H1 (cell line): ENCODE data around the gene TNS1. TPM values are rescaled to one million over a fixed set of nuclear protein-coding genes. Genes with fewer than 3 reads are reported as not detected.

Experiments
- CTCF ChIA-PET: fragments of 300-600 bp; sonication (Branson Sonifier 250); formaldehyde crosslinking; loops from one replicate; lab custom pipeline; 2021; ENCODE audit not compliant: partially characterized antibody; lab: Charles Lee
- POLR2A ChIA-PET: fragments of 300-600 bp; sonication (Branson Sonifier 250); formaldehyde crosslinking; loops from one replicate; lab custom pipeline; 2021; ENCODE audit warnings: inconsistent platforms; ENCODE audit not compliant: partially characterized antibody; lab: Charles Lee
- DNase-seq, 2 experiments: peaks; one replicate each; pipeline versions ENCODE4 v3.0.0 to v3.0.0-alpha.2; 2010 to 2022; ENCODE audit warnings: low spot score in 2 of 2, low read depth in 1 of 2, mixed read lengths in 1 of 2
- FAIRE-seq: peaks from 2 replicates; lab custom pipeline; 2011; peaks lifted over from hg19 to GRCh38; lab: Jason Lieb, UNC
- H2AFZ ChIP-seq: 2 replicates; pipeline ENCODE4 v1.8.1; 2012; ENCODE audit warnings: low read length, inconsistent platforms
- H2AK5ac ChIP-seq: 2 replicates; pipeline ENCODE4 v1.6.1; 2013; ENCODE audit warnings: low read depth, low read length
- H2BK120ac ChIP-seq: replicated peaks from 2 replicates; pipeline ENCODE3; 2013; ENCODE audit warnings: low read depth, low read length, inconsistent platforms
- H2BK12ac ChIP-seq: 2 replicates; pipeline ENCODE4 v1.6.1; 2013; ENCODE audit warnings: low read depth, low read length
- H2BK15ac ChIP-seq: 2 replicates; pipeline ENCODE4 v1.6.1; 2013; ENCODE audit warnings: low read length
- H2BK20ac ChIP-seq: 2 replicates; pipeline ENCODE4 v1.6.1; 2013; ENCODE audit warnings: low read length
- H2BK5ac ChIP-seq: 2 replicates; pipeline ENCODE4 v1.6.1; 2013; ENCODE audit warnings: low read depth, low read length
- H3K14ac ChIP-seq: 2 replicates; pipeline ENCODE4 v1.6.1; 2013; ENCODE audit warnings: inconsistent platforms; ENCODE audit not compliant: insufficient read length
- H3K18ac ChIP-seq: 2 replicates; pipeline ENCODE4 v1.6.1; 2013; ENCODE audit warnings: low read length; ENCODE audit errors: extremely low read depth
- H3K23ac ChIP-seq: 2 replicates; pipeline ENCODE4 v1.6.1; 2013; ENCODE audit warnings: inconsistent platforms; ENCODE audit not compliant: insufficient read length
- H3K23me2 ChIP-seq: 2 replicates; pipeline ENCODE4 v1.6.1; 2013; ENCODE audit warnings: low read depth, low read length
- H3K27ac ChIP-seq: 2 replicates; pipeline ENCODE4 v1.6.1; 2011; ENCODE audit warnings: low read depth, low read length, inconsistent platforms
- H3K27me3 ChIP-seq, 4 experiments: replicated peaks in 1 of 4; 1 replicate in 1 of 4; 2 replicates in 3 of 4; pipeline versions ENCODE4 v1.6.1 to v1.8.1; 2011 to 2013; ENCODE audit warnings: low read length in 3 of 4, mild to moderate bottlenecking in 3 of 4, inconsistent platforms in 2 of 4, mixed read lengths in 2 of 4, moderate library complexity in 1 of 4; ENCODE audit not compliant: control insufficient read depth in 3 of 4, insufficient read depth in 3 of 4; ENCODE audit errors: extremely low read depth in 1 of 4
- H3K36me3 ChIP-seq, 4 experiments: 2 replicates each; pipeline versions ENCODE4 v1.6.1 to v1.8.1; 2011 to 2013; ENCODE audit warnings: mild to moderate bottlenecking in 4 of 4, low read length in 3 of 4, moderate library complexity in 2 of 4, control low read depth in 1 of 4, inconsistent platforms in 1 of 4; ENCODE audit not compliant: insufficient read depth in 4 of 4, control insufficient read depth in 2 of 4
- H3K4ac ChIP-seq: replicated peaks from 2 replicates; pipeline ENCODE3; 2013; ENCODE audit warnings: low read length, low read depth, mixed read lengths, inconsistent platforms; ENCODE audit not compliant: insufficient read length
- H3K4me1 ChIP-seq, 4 experiments: replicated peaks in 1 of 4; 1 replicate in 1 of 4; 2 replicates in 3 of 4; pipeline versions ENCODE4 v1.6.1 to v1.8.1; 2011 to 2013; ENCODE audit warnings: low read length in 3 of 4, inconsistent platforms in 2 of 4, mixed read lengths in 1 of 4; ENCODE audit not compliant: insufficient read depth in 4 of 4, control insufficient read depth in 3 of 4
- H3K4me2 ChIP-seq, 2 experiments: 2 replicates each; pipeline versions ENCODE4 v1.6.1 to v1.8.1; 2011 to 2013; ENCODE audit warnings: low read depth in 2 of 2, low read length in 2 of 2, control low read depth in 1 of 2, inconsistent platforms in 1 of 2, mild to moderate bottlenecking in 1 of 2; ENCODE audit not compliant: insufficient read depth in 1 of 2
- H3K4me3 ChIP-seq, 4 experiments: fragments of 200-600, 300-600 bp in 1 of 4; sonication (generic), shearing (Covaris generic), sonication (Bioruptor Twin) in 1 of 4; 2 replicates each; pipeline versions ENCODE4 v1.5.1 to v1.8.1; 2011 to 2016; ENCODE audit warnings: low read length in 4 of 4, low read depth in 3 of 4, control low read depth in 2 of 4, inconsistent platforms in 2 of 4, mild to moderate bottlenecking in 2 of 4, mixed read lengths in 1 of 4, moderate library complexity in 1 of 4; ENCODE audit not compliant: insufficient read depth in 2 of 4; ENCODE audit errors: extremely low read depth in 1 of 4
- H3K56ac ChIP-seq: replicated peaks from 2 replicates; pipeline ENCODE3; 2013; ENCODE audit warnings: low read depth, mild to moderate bottlenecking, mixed read lengths, low read length, inconsistent platforms; ENCODE audit not compliant: insufficient read length
- H3K79me1 ChIP-seq: 2 replicates; pipeline ENCODE4 v1.6.1; 2013; ENCODE audit warnings: low read depth, low read length, control low read depth
- H3K79me2 ChIP-seq, 2 experiments: 2 replicates each; pipeline versions ENCODE4 v1.6.1 to v1.8.1; 2012 to 2013; ENCODE audit warnings: low read length in 2 of 2, mild to moderate bottlenecking in 2 of 2, inconsistent platforms in 1 of 2; ENCODE audit not compliant: insufficient read depth in 2 of 2, control insufficient read depth in 1 of 2
- H3K9ac ChIP-seq, 4 experiments: replicated peaks in 1 of 4; 1 replicate in 1 of 4; 2 replicates in 3 of 4; pipeline versions ENCODE4 v1.6.1 to v1.8.1; 2011 to 2013; ENCODE audit warnings: low read depth in 3 of 4, low read length in 3 of 4, control low read depth in 2 of 4, mild to moderate bottlenecking in 2 of 4, moderate library complexity in 2 of 4, inconsistent platforms in 1 of 4; ENCODE audit errors: extremely low read depth in 1 of 4
- H3K9me3 ChIP-seq, 2 experiments: 2 replicates each; pipeline versions ENCODE4 v1.6.1 to v1.8.1; 2012 to 2013; ENCODE audit warnings: mild to moderate bottlenecking in 2 of 2, moderate library complexity in 2 of 2, control low read depth in 1 of 2, inconsistent platforms in 1 of 2, low read depth in 1 of 2, low read length in 1 of 2, mixed read lengths in 1 of 2; ENCODE audit not compliant: insufficient read depth in 2 of 2
- H4K20me1 ChIP-seq, 2 experiments: replicated peaks in 1 of 2; 2 replicates each; pipeline versions ENCODE3 to v1.8.1; 2011 to 2013; ENCODE audit warnings: inconsistent platforms in 2 of 2, low read length in 2 of 2, mild to moderate bottlenecking in 1 of 2; ENCODE audit not compliant: insufficient read depth in 2 of 2, control insufficient read depth in 1 of 2
- H4K5ac ChIP-seq: 2 replicates; pipeline ENCODE4 v1.6.1; 2013; ENCODE audit warnings: low read length, low read depth, mixed read lengths, inconsistent platforms; ENCODE audit not compliant: insufficient read length
- H4K8ac ChIP-seq: 2 replicates; pipeline ENCODE4 v1.8.0; 2013; ENCODE audit warnings: mild to moderate bottlenecking, moderate library complexity, low read length, inconsistent platforms; ENCODE audit not compliant: insufficient read depth; ENCODE audit errors: extremely low read depth
- H4K91ac ChIP-seq: replicated peaks from 2 replicates; pipeline ENCODE3; 2013; ENCODE audit warnings: low read length, mixed read lengths, inconsistent platforms; ENCODE audit not compliant: insufficient read length
- CEBPB ChIP-seq: IDR thresholded peaks from 2 replicates; pipeline ENCODE4 v1.6.1; 2012; ENCODE audit warnings: low read depth, low read length
- GABPA ChIP-seq: IDR thresholded peaks from 2 replicates; pipeline ENCODE4 v1.6.1; 2011; ENCODE audit warnings: mild to moderate bottlenecking, low read length, moderate library complexity, borderline replicate concordance; ENCODE audit not compliant: insufficient read depth
- GTF2F1 ChIP-seq: IDR thresholded peaks from 2 replicates; pipeline ENCODE4 v1.6.1; 2012; ENCODE audit warnings: low read depth, low read length, improper control_type of control experiment, borderline replicate concordance
- HDAC6 ChIP-seq: IDR thresholded peaks from one replicate; pipeline ENCODE4 v1.7.1; 2012; ENCODE audit warnings: low read depth, mild to moderate bottlenecking, inconsistent platforms, low read length, moderate library complexity
- JUND ChIP-seq: IDR thresholded peaks from 2 replicates; pipeline ENCODE4 v1.6.1; 2011; ENCODE audit warnings: mild to moderate bottlenecking, improper control_type of control experiment, low read length
- KDM4A ChIP-seq: IDR thresholded peaks from one replicate; pipeline ENCODE4 v1.7.1; 2012; ENCODE audit warnings: low read depth, mild to moderate bottlenecking, moderate library complexity, low read length, inconsistent platforms; ENCODE audit not compliant: severe bottlenecking
- POLR2AphosphoS5 ChIP-seq: IDR thresholded peaks from 2 replicates; pipeline ENCODE4 v1.6.1; 2011; ENCODE audit warnings: low read depth, low read length
- POU5F1 ChIP-seq: IDR thresholded peaks from 2 replicates; pipeline ENCODE4 v1.6.1; 2011; ENCODE audit warnings: low read depth, mild to moderate bottlenecking, low read length, moderate library complexity
- TAF1 ChIP-seq: IDR thresholded peaks from 2 replicates; pipeline ENCODE4 v1.6.1; 2011; ENCODE audit warnings: mild to moderate bottlenecking, low read depth, low read length
- TBP ChIP-seq: IDR thresholded peaks from 2 replicates; pipeline ENCODE4 v1.6.1; 2011; ENCODE audit warnings: low read depth, low read length, improper control_type of control experiment
- YY1 ChIP-seq: IDR thresholded peaks from 2 replicates; pipeline ENCODE4 v1.6.1; 2011; ENCODE audit warnings: low read depth, mild to moderate bottlenecking, low read length
- WGBS, 2 experiments: shearing (Covaris generic) in 1 of 2; methylation state at CpG; one replicate each; pipeline versions ENCODE4 v1.1.6 to v1.1.7; 2013 to 2015; ENCODE audit warnings: low lambda C conversion rate in 2 of 2, mixed read lengths in 2 of 2, inconsistent platforms in 1 of 2, low coverage in 1 of 2, missing lambda C conversion rate in 1 of 2; ENCODE audit not compliant: insufficient replicate concordance in 2 of 2, insufficient coverage in 1 of 2, insufficient read length in 1 of 2; ENCODE audit errors: extremely low coverage in 1 of 2, missing lambda C conversion rate in 1 of 2; 5-methylcytosine and 5-hydroxymethylcytosine counted together
- polyA plus RNA-seq, 7 experiments: library from polyadenylated mRNA; depleted of rRNA in 3 of 7; stranded (reverse) in 5 of 7; unstranded in 2 of 7; fragments of >200 nt in 5 of 7; fragments of 200-250 nt in 2 of 7; gene quantifications; 1 replicate in 5 of 7; 2 replicates in 1 of 7; 4 replicates in 1 of 7; pipeline versions ENCODE4 v1.2.1 to v1.2.3, GENCODE V29; 2011 to 2013; ENCODE audit warnings: missing spikeins in 2 of 7, mixed read lengths in 2 of 7
- total RNA-seq: library from RNA; stranded (reverse); fragmentation: NEBNext Ultra II Directional; extraction: Animal tissue kit (Norgen Biotek cat#: 25700); gene quantifications from 2 replicates; pipeline ENCODE4 v1.2.1, GENCODE V29; 2021
- TF ChIP-seq, protein P1 (sequence below): IDR thresholded peaks from 2 replicates; pipeline ENCODE4 v1.6.1; 2012; ENCODE audit warnings: inconsistent platforms
- TF ChIP-seq, protein P2 (sequence below): IDR thresholded peaks from 2 replicates; pipeline ENCODE4 v1.6.1; 2011; ENCODE audit warnings: low read length, improper control_type of control experiment

Gene TNS1
- total and polyA plus RNA-seq, 2 of the 8 experiments (the other 6 are each of a cell fraction or from before 2014, with no cell fraction given), result 1.5 to 5.1 TPM

DNA sequence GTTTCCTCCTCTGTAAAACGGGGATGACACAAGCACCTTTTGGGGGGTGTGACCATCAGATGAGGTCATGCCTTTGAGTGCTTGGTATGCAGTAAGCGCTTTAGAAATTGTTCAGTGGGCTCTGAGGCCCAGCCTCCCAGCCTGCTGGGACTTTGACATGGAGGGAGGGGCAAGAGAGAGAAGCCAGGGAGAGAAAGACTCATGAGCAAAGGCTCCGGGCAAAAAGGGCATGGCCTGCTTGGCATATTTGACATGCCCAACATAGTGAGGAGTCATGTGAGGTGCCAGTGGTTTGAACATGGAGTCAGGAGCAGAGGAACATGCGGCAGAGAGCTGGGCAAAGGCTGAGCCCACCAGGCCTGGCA, 14.0 kb downstream of the TNS1 start:
- Histone ChIP-seq H3K23ac (no peak overlapping the region), H3K79me2 (no peaks in the 10 kb centered on the region), H4K91ac (no peak overlapping the region), H3K27ac (no peak overlapping the region), H4K8ac (no peak overlapping the region), H3K4ac (no peak overlapping the region), H3K9me3 (no peaks in the 10 kb centered on the region), H2BK20ac (peak overlapping the region; percentile 62; the same call in 1 of the 2 replicates), H3K4me1 (peaks cover 0 to 12% (median 2%) of the 10 kb centered on the region in 4 experiments; a peak in 4 of 7 replicates), H3K36me3 (no peaks in the 10 kb centered on the region), H3K18ac (no peak overlapping the region; the same call in 1 of the 2 replicates), H4K5ac (no peak overlapping the region), H4K20me1 (peaks cover 0 to 7% of the 10 kb centered on the region in 2 experiments), H2BK5ac (peak overlapping the region; percentile 22; the same call in 1 of the 2 replicates), H3K4me2 (peak overlapping the region; percentile 26 to 66; a peak in 3 of 4 replicates), H3K9ac (no peak overlapping the region), H2BK12ac (peak overlapping the region; percentile 76; the same call in 1 of the 2 replicates), H2AFZ (no peak overlapping the region), H3K56ac (no peak overlapping the region), H2AK5ac (no peak overlapping the region), H3K23me2 (peaks cover 10% of the 10 kb centered on the region; the same call in 1 of the 2 replicates), H2BK15ac (0 out of 2 replicates have a peak overlapping the region, but pooled peaks have one; percentile 46), H3K14ac (no peak overlapping the region), H3K79me1 (no peaks in the 10 kb centered on the region), H2BK120ac (no peak overlapping the region), H3K4me3 (peak overlapping the region in 1 of 4 experiments; percentile 51; a peak in 2 of 8 replicates), H3K27me3 (no peaks in the 10 kb centered on the region; a peak in 1 of 7 replicates)
- CTCF ChIA-PET, result interaction anchor here (0.7 to 22.4 kb wide), 41 partner anchors 8 to 212 kb away, joined by 3 to 480 read pairs (median 5); partner anchors contain the start of genes RUFY4 and TNS1
- DNase-seq (no peak), FAIRE-seq (no peak)
- POLR2A ChIA-PET, result no interaction called here
- 49% methylated on average over 4 of the region's 4 CpGs; no CpG with 5 or more reads in 1 of the 2 experiments for WGBS, 2 experiments
- TF ChIP-seq CEBPB (no peak), TAF1 (no peak), JUND (no peak), GABPA (no peak), YY1 (no peak), KDM4A (no peak), POLR2AphosphoS5 (no peak), TBP (no peak), POU5F1 (no peak), HDAC6 (no peak), GTF2F1 (no peak)
- TF ChIP-seq, protein P1, sequence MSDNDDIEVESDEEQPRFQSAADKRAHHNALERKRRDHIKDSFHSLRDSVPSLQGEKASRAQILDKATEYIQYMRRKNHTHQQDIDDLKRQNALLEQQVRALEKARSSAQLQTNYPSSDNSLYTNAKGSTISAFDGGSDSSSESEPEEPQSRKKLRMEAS, result no peak
- TF ChIP-seq, protein P2, sequence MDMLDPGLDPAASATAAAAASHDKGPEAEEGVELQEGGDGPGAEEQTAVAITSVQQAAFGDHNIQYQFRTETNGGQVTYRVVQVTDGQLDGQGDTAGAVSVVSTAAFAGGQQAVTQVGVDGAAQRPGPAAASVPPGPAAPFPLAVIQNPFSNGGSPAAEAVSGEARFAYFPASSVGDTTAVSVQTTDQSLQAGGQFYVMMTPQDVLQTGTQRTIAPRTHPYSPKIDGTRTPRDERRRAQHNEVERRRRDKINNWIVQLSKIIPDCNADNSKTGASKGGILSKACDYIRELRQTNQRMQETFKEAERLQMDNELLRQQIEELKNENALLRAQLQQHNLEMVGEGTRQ, result no peak
